HG03280 (cell line): Measurements from ENCODE around the gene MCOLN1.
A peak's percentile ranks its signal among the peaks of the same experiment; 100 is the strongest.

Source experiments
- ATAC-seq: cut with Tn5 transposase; IDR thresholded peaks from one replicate; pipeline ENCODE4 v1.9.1; 2021; ENCODE audit warnings: mild to moderate bottlenecking, moderate library complexity; ENCODE audit not compliant: unreplicated experiment

MCOLN1 gene

DNA sequence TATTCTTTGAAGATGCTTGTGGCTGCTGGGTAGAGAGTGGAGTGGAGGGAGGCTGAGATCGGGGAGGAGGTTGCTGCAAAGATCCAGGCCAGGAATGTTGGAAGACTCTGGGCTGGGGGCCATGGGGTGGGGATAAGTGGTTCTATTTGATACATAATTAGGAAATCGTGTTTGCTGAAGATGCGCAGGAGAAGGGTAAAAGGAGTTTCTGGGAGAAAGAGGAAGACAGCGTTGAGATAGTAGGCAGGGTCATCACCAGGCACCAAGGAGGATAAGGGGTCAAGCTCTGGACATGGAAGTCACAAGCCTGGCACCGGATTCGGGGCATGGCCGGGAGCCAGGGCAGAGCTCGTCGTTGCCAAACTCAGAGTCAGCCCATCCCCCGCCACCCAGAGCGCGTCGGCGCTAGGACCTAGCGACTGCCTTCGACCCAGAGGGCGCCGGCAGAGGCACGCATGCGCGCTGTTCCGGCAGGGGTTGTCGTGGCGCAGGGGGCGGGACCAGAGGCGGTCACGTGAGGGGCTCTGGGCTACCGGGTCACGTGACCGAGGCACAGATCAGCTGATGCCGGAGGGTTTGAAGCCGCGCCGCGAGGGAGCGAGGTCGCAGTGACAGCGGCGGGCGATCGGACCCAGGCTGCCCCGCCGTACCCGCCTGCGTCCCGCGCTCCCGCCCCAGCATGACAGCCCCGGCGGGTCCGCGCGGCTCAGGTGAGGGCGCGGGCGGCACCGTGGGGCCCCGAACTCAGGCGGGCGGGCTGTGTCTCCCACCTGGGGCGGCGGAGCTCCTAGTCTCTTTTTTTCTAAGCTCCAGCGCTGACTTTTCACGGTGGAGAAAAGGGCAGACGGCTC, at the start of gene MCOLN1:
Gene MCOLN1 (plus strand): TSS at position 553 of the 851 bp plus-strand sequence. CDS start 127 bp downstream, at position 680.
- peak; percentile 87 for ATAC-seq

DNA sequence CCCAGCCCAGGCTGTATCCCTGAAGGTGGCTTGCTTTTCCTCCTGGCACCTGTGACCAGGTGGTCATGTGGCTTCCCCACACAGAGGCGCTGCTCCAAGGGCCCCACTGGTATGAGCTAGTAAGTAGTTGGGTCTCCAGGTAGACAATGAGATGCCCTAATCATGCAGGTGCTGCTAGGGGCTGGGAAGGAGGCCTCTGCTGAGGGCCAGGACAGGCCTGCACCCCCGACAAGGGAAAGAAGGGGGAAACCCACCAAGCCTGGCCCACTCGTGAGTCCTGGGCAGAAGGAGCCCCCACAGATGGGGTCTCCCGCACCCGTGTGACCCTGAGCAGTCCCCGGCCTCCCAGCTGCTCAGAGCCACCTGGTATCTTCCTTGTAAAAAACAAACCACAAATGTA, 46.8 kb upstream of the MCOLN1 start:
- ATAC-seq: no peak

DNA sequence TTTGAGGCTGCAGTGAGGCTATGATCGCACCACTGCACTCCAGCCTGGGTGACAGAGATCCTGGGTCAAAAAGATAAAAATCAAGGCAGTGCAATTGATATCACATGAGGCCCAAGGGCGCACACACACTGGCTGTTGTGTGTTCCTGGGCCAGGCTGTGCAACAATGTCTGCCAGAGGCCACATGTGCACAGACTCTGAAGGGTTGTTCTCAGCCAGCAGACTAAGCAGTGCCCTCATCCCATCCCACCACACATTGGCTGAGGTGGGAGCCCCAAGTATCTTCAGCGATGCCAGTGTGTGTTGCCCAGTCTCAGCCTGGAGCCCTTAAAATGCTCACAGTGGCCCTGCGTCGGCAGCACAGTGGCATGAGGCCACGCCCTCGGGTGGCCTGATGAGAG, 46.2 kb upstream of the MCOLN1 start:
- no peak for ATAC-seq

DNA sequence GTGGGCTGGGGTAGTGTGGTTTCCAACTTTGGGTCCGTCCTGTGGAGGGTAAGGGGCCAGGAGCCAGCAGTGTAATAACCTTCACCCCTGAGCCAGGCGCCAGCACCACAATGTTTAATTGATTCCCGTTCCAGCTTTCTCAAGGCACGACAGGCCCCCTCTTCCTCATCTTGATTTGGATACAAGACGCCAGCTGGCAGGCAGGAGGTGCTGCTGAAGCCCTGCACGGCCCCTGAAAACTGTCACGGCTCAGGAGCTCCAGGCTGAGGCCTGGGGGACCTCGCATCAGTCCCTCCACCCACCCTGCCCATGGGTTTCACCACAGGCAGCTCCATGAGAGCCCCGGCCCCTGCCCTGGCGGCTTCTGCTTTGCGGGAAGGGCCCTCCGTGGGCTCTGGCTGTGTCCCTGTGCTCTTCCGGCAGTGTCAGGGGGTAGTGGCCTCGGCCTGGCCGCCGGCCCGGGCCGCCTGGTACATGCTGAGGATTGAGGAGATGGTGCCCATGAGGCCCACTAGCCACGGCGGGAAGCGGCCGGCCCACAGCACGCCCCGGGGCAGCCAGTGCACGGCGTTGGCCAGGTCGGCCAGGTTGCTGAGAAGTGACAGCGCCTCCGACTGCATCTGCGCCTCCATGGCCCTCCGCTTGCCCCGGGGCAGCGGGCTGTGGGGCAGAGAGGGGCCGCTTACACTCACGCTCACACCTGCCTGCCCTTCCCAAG, 45.5 kb upstream of the MCOLN1 start:
- no peak for ATAC-seq

DNA sequence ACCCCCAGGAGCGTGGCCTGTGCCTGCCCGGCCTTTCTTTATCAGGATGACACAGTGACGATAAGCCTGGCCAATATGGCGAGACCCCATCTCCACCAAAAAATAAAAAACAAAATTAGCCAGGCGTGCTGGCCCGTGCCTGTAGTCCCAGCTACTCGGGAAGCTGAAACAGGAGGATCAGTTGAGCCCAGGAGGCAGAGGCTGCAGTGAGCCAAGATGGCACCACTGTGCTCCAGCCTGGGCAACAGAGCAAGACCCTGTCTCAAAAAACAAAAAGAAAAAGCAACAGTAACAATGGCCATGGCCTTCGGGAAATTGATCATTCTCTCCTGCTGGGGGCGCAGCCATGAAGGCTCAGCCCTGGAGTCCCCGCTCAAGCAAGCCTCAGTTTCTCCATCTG, 44.7 kb upstream of the MCOLN1 start:
- ATAC-seq: no peak

DNA sequence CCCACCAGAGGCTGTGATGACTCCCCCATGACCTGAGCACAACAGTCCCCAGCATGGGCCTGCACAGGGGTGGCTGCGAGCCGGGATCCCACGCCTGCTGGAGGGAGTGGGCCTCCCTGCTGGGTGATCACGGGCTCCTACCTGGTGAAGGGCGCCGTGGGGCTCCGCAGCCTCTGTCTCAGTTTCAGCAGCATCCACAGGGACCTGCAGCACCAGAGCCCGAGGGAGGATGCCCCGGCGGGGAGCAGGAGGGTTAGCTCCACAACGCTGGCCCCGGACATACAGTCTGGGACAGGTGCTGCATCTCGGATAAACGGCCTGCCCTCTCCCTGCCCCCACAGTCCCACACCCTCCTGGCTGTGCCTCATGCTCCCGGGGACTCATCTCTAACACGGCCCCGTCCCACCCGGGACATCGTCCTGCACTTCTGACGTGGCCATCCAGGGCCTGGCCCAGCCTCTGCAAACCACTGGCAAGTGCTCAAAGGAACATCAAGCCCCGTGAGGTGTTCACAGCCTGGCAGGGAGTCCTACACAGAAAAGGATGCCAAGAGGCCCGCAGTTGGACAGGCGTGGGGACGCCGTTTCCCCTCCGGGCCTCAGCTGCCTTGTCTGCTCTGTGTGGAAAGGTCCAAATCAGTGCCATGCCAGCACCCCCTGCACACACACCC, 44.1 kb upstream of the MCOLN1 start:
- ATAC-seq: no peak

DNA sequence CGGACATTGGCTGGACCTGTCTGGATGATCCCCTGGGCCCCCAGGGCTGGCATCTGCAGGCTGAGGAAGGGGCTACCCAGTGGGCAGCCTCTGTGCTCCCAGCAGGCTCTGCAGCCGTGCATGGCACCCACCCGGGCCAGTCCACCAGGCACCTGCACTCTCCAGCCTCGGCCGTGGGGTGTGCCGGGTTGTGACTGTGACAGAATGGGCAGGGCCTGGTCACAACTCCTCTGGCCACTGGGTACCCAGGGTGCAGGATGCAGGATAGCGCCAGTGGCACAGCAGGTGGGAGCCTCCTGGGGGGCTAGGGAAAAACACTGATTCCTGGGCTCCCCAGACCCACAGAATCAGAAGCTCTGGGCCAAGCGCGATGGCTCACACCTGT, 43.6 kb upstream of the MCOLN1 start:
- no peak for ATAC-seq

DNA sequence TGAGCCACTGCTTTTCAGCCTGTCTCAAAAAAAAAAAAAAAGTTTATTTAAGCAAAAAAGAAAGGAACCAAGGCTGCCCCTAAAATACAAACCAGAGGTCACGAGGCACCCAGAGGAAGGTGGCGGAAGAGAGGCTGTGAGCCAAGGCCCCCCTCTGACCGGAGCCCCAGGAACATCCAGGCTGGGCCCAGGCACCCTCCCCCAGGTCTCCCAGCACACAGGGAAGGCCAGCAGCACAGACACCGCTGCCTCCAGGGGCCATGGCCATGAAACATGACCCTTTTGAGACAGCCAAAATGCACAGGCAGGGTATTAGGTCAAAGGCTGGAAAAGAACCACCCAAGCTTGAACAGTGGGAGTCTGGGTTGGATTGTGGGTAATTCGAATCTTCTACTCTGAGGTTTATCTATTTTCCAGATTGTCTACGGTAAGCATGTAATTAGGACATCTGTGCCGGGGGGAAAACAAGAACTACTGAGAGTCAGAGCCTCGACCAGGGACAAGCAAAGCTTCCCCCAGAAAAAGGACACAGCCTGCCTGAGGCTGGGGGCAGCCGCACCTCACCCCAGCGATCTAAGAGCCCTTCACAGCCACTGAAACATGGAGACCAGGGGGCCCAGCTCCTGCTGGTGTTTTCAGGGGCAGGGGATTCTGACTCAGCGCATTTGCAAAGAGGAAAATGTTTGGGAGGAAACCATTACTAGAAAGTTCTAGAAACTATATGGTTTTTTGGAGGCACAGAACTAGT, 42.0 kb upstream of the MCOLN1 start:
- no peak for ATAC-seq

DNA sequence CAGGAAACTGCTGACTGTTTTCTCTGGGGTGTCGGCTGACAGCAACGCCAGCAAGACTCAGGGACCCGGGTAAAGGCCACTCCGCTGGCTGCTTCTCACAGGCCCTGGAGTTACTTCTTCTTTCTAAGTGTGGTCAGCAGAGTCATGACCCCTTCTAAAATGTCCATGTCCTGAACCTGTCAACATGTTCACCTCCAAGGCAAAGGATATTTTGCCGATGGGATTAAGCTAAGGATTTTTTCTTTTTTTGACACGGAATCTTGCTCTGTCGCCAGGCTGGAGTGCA, 41.5 kb upstream of the MCOLN1 start:
- ATAC-seq: no peak

DNA sequence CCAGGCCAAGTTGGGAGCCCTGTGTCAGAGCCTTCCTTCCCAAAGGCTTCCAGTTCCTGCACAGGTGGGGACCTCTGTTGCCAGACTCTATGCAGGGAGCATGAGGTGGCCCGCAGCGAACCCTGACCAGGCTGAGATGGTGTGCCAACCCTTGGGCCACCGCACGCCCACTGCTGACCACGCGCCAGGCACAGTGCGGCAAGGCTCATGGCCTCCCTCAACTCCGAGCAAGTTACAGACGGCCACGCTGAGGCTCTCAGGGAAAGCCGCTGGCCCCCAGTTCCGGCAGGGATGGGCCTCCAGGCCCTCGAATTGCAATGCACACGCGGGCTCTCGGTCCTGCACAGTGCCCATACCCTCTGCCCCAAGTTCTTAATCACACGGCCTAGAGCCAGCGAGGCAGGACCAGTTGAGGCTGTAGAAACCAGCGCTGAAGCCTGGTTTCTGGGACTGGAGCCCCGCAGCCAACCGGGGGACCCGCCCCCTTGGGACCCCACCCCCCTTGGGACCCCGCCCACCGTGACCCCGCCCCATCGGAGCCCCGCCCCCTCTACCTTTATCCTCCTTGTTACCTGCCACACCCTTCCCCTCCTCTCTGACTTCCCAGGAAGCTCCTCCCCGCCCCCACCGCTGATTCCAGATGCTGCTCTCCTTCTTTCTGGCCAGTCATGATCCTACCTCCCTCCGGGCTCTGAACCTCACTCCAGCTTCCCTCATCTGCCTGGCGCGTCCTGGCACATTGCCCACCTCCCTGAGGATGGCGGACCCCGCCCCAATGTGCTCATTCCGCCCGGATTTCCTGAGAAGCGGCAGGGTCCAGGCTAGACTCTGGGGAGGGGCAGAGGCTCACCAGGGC, 39.6 kb upstream of the MCOLN1 start:
- no peak for ATAC-seq

DNA sequence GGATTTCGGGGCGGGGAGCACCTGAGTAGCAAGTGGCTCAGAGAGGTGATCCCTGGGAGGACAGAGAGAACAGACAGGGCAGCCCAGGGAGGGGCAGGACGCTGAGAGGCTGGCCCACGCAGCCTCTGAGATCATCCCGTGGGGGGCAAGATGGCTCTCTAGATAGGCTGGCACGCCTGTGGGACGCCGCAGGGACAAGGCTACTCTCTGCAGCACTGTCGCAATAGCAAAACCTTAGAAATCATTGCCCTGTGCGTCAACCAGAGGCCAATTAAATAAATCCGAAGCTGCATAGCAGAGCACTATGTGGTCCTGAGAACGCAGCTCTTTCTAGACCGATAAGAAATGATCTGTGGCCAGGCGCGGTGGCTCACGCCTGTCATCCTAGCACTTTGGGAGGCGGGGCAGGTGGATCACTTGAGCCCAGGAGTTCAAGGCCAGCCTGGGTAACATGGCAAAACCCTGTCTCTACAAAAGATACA, 38.7 kb upstream of the MCOLN1 start:
- no peak for ATAC-seq

DNA sequence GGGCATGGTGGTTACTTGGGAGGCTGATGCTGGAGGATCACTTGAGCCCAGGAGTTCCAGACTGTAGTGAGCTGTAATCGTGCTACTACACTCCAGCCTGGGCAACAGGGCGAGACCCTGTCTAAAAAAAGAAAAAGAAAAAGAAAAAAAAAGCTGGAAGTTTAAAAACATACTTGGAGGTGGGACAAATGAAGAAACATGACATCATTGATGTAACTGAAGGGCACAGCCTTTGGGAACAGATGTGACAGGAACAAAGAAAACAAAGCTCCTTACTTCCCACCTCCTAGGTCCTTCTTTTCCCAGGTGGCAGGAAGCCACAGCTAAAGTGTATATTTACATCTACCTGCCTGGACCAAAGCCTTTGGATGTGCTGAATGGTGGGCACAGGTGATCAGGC, 35.5 kb upstream of the MCOLN1 start:
- no peak for ATAC-seq

DNA sequence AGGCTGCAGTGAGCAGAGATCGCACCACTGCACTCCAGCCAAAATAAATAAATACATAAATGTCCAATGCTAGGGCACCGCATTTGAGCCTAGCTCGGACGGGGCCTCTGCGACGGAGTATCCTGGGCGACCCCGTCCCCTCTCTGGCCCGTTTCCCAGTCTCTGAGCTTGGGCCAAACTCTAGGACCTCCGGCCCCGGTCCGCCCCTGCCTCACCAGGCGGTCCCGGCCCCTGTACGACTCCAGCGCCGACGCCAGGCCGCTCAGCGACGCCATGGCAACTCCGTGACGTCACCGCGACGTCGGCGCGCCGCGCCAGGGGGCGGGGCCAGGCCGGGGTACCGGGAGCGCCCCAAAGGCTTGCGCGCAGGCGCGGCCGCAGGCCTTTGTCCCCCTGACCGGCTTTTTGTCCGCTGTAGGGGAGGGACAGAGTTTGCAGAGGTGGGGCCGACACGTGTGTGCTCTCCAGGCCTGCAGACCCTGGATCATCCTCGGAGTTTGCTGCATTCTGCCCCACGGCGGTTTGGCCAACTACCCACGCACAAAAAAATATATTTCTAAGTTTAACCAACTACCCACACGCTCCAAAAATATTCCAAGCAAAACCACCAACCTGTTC, 33.6 kb upstream of the MCOLN1 start, which contains the start of gene PEX11G:
Gene PEX11G (minus strand): TSS at position 300 of the 618 bp plus-strand sequence. CDS start 25 bp downstream, at position 275.
- ATAC-seq: peak; percentile 91

DNA sequence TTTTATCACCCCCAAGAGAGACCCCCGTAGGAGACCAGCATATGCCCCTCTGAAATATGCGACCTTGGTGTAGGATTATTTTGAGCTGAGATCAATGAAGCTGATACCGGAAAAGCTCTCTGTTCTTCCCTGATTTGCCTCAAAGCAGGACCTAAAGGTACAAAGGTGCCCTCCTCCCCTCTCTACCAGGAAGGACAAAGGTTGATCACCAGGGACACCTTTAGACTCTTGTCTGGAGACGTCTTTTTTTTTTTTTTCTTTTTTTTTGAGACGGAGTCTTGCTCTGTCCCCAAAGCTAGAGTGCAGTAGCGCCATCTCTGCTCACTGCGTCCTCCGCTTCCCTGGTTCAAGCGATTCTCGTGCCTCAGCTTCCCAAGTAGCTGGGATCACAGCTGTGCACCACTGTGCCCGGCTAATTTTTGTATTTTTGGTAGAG, 32.8 kb upstream of the MCOLN1 start:
- ATAC-seq: no peak

DNA sequence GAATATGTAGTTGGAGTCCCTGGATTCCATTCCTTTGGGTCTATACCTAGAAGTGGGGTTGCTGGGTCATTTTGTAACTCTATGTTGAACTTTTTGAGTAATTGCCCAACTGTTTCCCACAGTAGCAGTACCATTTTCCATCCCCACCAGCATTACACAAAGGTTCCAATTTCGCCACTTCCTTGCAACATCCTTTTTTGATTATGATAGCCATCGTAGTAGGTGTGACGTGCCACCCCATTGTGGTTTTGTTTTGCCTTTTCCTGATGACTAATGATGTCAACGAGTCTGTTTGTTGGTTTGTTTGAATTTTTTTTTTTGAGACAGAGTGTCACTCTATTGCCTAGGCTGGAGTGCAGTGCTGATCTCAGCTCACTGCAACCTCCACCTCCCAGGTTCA, 30.3 kb upstream of the MCOLN1 start:
- ATAC-seq: no peak

DNA sequence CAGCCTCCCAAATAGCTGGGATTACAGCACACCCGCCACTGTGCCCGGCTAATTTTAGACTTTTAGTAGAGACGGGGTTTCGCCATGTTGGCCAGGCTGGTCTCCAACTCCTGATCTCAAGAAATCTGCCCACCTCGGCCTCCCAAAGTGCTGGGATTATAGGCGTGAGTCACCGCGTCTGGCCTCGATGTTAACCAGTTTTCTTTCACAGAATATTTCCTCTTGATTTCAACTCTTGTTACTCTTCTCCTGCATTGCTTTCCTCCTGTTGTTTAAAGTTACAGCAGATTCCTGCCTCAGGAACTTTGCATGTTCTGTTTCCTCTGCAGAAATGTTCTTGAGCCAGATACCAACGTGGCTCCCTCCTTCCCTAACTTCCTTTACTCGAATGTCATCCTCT, 29.9 kb upstream of the MCOLN1 start:
- no peak for ATAC-seq

DNA sequence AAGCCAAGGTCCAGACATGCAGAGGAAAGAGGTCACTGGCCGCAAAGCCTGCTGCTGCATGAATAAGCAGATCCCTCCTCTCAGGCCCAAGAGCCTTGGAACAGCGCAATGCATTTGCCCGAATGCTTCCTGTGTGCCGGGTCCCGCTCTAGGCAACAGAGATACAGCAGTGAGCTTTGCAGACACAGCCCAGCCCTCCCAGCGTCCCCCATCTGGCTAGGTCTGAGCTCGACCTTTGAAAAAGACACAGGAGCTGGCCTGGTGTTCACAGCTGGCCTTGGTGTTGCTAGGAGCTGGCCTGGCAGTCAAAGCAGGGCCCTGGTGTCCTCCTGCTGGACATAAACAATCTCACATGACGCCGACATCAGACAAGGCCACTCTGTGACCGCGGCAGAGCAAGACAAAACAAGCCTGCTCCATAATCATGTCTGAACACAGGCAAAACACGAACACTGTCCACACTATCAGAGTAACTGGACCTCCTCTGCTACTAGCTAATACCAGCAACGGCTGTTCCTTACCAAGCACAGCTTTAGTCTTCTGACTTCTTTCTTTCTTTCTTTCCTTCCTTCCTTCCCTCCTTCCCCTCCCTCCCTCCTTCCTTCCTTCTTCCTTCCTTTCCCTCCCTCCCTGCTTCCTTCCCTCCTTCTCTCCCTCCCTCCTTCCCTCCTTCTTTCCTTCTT, 27.9 kb upstream of the MCOLN1 start:
- no peak for ATAC-seq

DNA sequence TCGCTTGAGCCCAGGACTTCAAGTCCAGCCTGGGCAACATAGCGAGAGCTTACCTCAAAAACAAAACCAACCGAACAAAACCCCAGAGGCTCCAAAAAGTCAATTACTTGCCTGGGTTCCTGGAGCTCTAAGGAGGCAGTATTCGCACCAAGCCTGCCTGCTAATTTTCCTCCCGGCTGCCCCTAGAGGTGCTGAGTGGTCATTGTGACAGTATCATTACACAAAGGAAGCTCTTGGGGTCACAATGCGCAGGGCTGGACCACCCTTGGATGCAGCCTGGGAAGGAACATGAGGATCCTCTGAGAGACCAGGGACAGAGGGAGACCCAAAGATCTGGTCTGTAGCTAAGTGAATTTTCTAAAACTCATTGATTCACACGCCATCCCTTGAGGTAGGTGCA, 25.1 kb upstream of the MCOLN1 start:
- no peak for ATAC-seq

DNA sequence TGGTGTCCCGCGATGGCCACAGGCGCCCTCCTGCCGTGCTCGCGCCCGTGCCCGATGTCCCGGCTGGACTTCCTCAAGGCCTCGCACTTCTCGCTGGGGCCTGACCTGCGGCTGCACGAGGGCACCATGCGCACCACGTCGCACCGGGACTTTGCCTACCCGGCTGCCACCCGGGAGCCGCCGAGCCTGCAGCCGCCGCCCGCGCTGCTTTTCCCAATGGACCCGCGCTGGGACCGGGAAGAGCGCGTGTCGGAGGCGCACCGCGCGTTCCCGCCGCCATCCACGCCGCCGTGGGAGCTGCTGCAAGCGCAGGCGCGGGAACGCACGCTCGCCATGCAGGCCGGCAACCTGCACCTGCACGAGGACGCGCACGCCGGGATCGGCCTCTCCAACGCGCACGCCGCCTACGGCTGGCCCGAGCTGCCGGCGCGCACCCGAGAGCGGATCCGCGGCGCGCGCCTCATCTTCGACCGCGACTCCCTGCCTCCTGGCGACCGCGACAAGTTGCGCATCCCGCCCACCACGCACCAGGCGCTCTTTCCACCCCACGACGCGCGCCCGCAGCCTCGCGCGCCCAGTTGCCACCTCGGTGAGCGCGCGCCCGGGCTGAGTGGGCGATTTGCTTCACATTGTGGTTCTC, 21.5 kb upstream of the MCOLN1 start:
- ATAC-seq: no peak
